GM12872 (cell line): ENCODE results near the gene UFL1.

Source experiments
- TF ChIP-seq, protein P1 (sequence below): IDR thresholded peaks from 3 replicates; pipeline ENCODE4 v1.5.1; 2011; ENCODE audit warnings: low read depth, mild to moderate bottlenecking, low read length, moderate library complexity; ENCODE audit not compliant: insufficient read depth

Gene UFL1

GRCh38 chr6:96545882-96546281 lies 24.3 kb downstream of the UFL1 start:
- TF ChIP-seq, protein P1, sequence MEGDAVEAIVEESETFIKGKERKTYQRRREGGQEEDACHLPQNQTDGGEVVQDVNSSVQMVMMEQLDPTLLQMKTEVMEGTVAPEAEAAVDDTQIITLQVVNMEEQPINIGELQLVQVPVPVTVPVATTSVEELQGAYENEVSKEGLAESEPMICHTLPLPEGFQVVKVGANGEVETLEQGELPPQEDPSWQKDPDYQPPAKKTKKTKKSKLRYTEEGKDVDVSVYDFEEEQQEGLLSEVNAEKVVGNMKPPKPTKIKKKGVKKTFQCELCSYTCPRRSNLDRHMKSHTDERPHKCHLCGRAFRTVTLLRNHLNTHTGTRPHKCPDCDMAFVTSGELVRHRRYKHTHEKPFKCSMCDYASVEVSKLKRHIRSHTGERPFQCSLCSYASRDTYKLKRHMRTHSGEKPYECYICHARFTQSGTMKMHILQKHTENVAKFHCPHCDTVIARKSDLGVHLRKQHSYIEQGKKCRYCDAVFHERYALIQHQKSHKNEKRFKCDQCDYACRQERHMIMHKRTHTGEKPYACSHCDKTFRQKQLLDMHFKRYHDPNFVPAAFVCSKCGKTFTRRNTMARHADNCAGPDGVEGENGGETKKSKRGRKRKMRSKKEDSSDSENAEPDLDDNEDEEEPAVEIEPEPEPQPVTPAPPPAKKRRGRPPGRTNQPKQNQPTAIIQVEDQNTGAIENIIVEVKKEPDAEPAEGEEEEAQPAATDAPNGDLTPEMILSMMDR = no peak

DNA sequence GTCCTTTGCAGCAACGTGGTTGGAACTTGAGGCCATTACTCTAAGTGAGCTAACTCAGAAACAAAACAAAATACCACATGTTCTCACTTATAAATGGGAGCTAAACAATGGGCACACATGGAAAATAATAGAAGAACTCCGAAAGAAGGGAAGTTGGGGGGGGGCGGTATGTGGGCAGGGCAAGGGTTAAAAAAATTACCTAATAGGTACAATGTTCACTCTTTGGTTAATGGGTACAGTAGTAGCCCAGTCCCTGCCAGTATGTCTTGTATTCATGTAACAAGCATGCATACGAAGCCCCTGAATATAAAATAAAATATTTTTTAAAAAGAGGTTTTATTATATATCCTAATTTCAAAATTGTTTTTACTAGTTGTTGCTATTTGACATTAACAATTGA lies 26.0 kb downstream of the UFL1 start:
- TF ChIP-seq, protein P1 = no peak

DNA sequence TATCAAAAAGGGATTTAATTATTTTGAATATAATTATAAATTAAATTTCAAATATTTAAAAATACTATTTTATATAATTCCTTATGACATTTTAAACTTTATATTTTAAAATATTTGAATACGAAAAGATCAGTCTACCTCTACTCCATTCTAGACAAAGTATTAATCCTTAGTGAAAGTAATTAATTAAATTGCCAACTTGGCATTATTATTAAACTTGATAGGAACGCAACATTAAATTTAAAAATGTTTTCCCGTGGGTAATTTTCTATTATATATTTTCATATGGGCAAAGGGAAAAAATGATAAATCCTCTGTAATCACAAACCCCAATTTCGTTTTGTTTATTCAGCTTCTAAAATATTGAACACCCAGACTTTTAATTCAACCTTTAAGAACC lies 33.0 kb downstream of the UFL1 start:
- TF ChIP-seq, protein P1 = no peak

GRCh38 chr6:96562886-96563285 lies 41.3 kb downstream of the UFL1 start, which contains the start of gene FHL5:
Gene FHL5 (plus strand): TSS chr6:96563128. CDS start chr6:96603614, 40,486 bp downstream.
- TF ChIP-seq, protein P1 = no peak

DNA sequence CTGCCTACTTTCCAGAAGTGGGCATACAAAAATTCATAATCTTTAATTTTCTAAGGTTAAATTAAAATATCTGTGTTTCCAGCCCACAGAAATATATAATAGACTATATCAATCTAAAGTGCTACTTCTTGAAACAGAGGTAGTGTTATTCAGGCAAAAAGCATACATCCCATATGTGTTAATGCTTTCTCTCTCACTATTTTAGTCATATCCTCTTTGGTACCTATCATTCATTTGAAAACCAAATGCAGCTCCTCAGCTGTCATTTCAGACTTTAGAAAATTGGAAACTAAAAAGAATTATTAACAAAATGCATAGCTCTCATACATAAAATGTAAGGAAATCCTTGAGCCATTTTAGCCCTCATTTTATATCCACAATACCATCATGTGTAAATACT lies 42.2 kb downstream of the UFL1 start:
- TF ChIP-seq, protein P1 = no peak

GRCh38 chr6:96570053-96570452 lies 48.4 kb downstream of the UFL1 start:
- TF ChIP-seq, protein P1 = no peak

- TF ChIP-seq, protein P1 = no peak
These were observed 49.9 kb downstream of the UFL1 start for GRCh38 chr6:96571551-96571950.

DNA sequence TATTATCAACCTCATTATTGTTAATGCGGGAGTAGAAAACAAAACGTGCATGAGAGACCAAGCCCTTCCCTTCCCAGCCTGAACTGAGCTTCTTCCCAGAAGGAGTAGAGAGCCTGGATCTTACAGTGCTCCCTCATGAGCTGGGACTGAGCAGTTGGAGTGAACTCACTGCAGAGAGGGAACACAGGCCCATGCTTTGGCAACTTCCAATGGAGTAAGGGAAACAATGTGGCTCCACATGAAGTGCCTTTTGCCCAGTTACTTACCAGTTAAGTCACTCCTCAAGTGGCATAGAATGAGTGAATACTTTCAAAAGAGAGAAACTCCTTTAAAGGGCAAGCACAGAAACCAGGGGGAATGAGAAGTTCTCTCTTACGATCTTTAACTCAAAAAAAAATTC lies 53.8 kb downstream of the UFL1 start:
- TF ChIP-seq, protein P1 = no peak
